ENCODE measurements around the gene PCDH9. TPM values are rescaled to one million over a fixed set of nuclear protein-coding genes. Genes with fewer than 3 reads are reported as not detected.

The PCDH9 gene
- total RNA-seq, 4 donors from 2014 or later = 0.57 to 1.7 (median 0.97) TPM

DNA sequence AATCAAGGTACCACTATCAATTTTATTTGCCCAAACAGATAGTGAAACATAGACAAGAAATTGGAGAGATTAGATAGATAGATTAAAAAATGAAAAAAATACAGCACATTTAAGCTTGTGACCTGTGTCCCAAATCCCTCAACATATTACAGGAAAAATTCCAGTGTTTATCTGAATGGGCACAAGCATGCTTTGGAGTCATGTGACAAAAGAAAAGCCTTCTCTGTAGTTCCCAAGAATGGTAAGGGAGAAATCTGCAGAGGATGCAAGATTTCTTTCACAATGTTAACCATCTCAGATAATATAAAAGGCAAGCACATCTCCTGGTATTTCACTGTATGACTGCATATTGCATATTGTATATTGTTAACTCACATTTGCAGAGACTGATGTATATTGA is 168.0 kb downstream of the PCDH9 start:
- no peaks in the 10 kb centered on the region for H3K36me3 ChIP-seq
- DNase-seq = no peak
- H3K27me3 ChIP-seq = no peaks in the 10 kb centered on the region
- no peak overlapping the region for H3K4me3 ChIP-seq
- H3K9me3 ChIP-seq = no peaks in the 10 kb centered on the region
- H3K27ac ChIP-seq = no peak overlapping the region
- H3K4me1 ChIP-seq = no peaks in the 10 kb centered on the region
- no peak for TF ChIP-seq POLR2A (IDR thresholded peaks at IDR 0.05)

DNA sequence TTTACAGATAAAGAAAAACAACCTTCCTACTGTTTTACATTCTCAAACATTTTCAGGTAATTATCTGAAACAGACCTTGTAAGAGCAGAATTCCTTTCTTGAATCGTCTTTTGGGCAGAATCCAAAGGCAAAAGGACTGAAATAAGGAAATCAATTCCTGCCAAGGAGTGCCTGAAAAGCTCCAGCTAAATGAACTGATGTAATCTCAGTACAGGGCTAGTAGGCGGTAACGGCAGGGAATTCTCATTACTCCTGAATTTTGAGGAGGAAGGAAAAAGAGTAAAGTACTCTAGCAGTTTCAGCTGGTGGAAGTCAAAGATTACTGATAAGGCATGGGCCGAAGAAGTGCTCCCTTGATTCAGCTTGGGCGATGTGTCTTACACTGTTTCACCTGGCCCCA is 168.4 kb downstream of the PCDH9 start:
- Histone ChIP-seq H3K27me3 (no peaks in the 10 kb centered on the region), H3K27ac (no peak overlapping the region), H3K4me3 (no peak overlapping the region), H3K9me3 (no peaks in the 10 kb centered on the region), H3K4me1 (no peaks in the 10 kb centered on the region), H3K36me3 (no peaks in the 10 kb centered on the region)
- DNase-seq = no peak
- TF ChIP-seq, protein P1, sequence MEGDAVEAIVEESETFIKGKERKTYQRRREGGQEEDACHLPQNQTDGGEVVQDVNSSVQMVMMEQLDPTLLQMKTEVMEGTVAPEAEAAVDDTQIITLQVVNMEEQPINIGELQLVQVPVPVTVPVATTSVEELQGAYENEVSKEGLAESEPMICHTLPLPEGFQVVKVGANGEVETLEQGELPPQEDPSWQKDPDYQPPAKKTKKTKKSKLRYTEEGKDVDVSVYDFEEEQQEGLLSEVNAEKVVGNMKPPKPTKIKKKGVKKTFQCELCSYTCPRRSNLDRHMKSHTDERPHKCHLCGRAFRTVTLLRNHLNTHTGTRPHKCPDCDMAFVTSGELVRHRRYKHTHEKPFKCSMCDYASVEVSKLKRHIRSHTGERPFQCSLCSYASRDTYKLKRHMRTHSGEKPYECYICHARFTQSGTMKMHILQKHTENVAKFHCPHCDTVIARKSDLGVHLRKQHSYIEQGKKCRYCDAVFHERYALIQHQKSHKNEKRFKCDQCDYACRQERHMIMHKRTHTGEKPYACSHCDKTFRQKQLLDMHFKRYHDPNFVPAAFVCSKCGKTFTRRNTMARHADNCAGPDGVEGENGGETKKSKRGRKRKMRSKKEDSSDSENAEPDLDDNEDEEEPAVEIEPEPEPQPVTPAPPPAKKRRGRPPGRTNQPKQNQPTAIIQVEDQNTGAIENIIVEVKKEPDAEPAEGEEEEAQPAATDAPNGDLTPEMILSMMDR (IDR thresholded peaks at IDR 0.05) = no peak
- TF ChIP-seq POLR2A (IDR thresholded peaks at IDR 0.05) = no peak

DNA sequence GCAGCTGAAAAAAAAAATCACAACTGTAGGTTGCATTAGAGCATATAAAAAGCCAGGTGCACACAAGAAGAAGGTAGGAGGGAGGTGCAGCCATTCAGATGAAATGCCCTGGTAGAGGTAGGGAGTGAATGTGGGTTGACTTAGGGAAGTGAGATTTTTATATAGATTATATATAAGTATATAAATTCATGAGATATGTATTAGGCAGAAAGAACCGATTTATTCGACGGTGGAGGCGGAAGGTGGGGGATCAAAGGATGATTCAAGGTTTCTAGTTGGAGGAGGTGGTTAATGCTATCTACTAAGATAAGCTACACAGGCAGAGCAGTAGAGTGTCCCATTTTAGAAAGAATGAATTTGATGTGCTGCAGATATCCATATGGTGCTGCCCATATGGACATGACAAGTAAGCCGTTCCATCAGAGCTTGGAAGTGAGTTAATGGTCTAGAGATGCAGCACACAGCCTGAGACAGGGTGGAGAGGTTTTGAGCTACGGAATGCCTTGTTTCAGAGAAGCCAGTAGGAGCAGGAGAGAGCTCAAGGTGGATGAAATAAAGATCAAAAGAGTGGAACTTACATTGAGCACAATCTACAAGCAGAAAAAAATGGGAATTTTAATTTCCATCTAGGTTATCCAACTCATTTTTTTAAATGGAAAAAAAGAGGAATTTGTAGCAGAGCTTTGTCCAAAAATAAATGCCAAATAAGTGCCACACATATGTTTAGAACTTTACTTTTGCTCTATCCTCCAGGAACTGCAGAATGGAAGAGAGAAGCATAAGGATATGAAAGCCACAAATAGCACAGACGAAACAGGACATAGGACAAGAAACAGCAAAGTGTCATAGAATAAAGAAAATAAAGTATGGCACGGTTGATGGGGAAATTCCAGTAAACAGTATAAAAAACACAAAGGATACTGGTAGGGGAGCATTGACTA is 177.3 kb downstream of the PCDH9 start:
- Histone ChIP-seq H3K4me1 (no peaks in the 10 kb centered on the region), H3K27ac (no peak overlapping the region), H3K36me3 (no peaks in the 10 kb centered on the region), H3K4me3 (no peak overlapping the region), H3K9me3 (no peaks in the 10 kb centered on the region), H3K27me3 (no peaks in the 10 kb centered on the region)
- no peak for TF ChIP-seq POLR2A (IDR thresholded peaks at IDR 0.05)
- DNase-seq = no peak

DNA sequence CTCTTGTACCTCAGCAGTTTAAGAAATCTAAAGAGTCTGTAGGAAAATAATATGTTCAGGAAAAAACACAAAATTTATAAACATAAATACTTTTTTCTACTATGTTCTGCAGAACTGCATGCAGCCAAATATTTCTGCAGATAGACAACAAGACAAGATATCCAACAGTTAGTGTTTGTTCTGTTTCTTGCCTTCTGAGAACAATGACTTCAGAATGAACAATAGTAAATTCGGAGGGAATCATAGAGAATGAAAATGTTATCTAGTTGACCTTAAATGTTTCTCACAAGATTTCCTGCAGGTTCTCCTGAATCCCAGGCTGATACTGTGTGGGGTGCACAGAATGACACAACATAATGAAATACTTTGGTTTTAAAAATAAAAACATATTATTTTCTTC is 180.4 kb downstream of the PCDH9 start:
- Histone ChIP-seq H3K27ac (no peak overlapping the region), H3K9me3 (no peaks in the 10 kb centered on the region), H3K4me1 (no peaks in the 10 kb centered on the region), H3K36me3 (no peaks in the 10 kb centered on the region), H3K4me3 (no peak overlapping the region), H3K27me3 (no peaks in the 10 kb centered on the region)
- DNase-seq = no peak
- TF ChIP-seq, protein P1 (IDR thresholded peaks at IDR 0.05) = no peak

DNA sequence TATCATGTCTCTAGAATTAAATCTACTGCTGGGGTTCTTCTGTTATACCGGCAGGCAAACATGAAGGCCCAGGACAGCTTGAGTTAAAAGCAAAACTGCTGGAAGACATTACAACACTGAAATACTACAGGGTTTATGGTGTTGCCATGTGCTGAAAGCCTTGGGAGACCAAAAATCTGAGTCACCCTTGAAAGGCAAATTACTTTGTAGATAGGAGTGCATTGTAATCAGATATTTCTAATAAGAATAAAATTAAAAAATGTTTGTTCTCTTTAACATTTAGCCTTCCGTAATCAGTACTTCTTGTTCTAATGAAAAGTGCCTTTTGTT is 181.3 kb downstream of the PCDH9 start:
- no peak for DNase-seq
- no peaks in the 10 kb centered on the region for H3K4me1 ChIP-seq
- H3K27ac ChIP-seq = no peak overlapping the region
- TF ChIP-seq POLR2A (IDR thresholded peaks at IDR 0.05) = no peak
- no peaks in the 10 kb centered on the region for H3K27me3 ChIP-seq
- no peaks in the 10 kb centered on the region for H3K36me3 ChIP-seq
- no peaks in the 10 kb centered on the region for H3K9me3 ChIP-seq
- H3K4me3 ChIP-seq = no peak overlapping the region

DNA sequence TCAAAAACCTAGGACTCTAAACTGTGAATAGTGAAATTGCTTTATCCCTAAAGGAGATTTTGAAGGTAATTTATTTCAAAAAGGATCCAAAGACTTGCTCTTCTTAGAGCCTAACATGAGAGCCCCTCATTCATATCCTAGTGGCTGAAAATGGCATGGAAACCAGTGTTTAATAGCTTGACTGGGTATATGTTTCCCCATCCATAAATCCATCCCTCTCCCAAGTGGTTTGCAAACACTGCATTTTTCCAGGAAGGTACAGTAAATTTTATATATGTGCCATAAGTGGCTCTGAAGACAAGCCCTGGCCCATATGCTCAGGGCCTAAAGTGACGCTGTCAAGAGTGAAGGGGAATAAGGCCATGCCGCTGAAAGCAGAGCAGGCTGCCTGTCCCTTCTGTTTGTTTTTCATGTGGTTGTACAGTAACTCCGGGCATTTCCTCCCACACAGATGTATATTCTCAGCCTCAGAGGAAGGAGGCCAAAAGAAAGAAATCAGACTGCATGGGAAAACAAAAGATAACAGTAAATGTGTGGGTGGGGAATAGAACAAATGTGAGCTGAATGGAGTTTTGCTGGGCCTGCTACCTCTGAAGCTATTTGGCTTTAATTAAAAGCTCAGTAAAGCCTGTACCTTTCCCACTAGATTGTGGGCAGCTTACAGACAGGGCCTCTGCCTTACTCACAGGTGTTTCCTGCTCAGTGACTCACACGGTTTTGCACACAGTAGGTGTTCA is 181.9 kb downstream of the PCDH9 start:
- no peak for DNase-seq
- H3K4me1 ChIP-seq = no peaks in the 10 kb centered on the region
- H3K36me3 ChIP-seq = no peaks in the 10 kb centered on the region
- no peak for TF ChIP-seq POLR2A (IDR thresholded peaks at IDR 0.05)
- TF ChIP-seq, protein P1 (IDR thresholded peaks at IDR 0.05) = no peak
- H3K27ac ChIP-seq = no peak overlapping the region
- H3K4me3 ChIP-seq = no peak overlapping the region
- no peaks in the 10 kb centered on the region for H3K27me3 ChIP-seq
- H3K9me3 ChIP-seq = no peaks in the 10 kb centered on the region

DNA sequence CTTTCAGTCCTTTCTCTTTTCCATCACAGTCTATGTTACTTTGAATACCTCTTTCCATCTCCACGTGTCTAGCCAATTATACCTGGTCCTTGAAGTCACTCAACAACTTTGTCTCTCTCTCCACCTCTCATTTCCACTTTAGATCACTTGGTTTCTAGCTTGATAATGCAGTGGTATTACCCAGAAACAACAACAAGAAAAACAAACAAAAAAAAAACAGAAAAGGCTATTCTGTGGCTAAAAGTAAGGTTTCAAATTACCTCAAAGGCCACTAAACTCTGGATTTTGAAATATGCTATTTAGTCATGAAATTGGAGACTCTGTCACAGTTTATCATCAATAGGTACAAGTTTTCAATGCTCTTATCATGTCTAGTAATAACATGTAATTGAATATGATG is 184.8 kb downstream of the PCDH9 start:
- H3K9me3 ChIP-seq = no peaks in the 10 kb centered on the region
- TF ChIP-seq, protein P1 (IDR thresholded peaks at IDR 0.05) = no peak
- no peak for TF ChIP-seq POLR2A (IDR thresholded peaks at IDR 0.05)
- no peaks in the 10 kb centered on the region for H3K4me1 ChIP-seq
- no peak for DNase-seq
- H3K27me3 ChIP-seq = no peaks in the 10 kb centered on the region
- no peaks in the 10 kb centered on the region for H3K36me3 ChIP-seq
- H3K4me3 ChIP-seq = no peak overlapping the region
- H3K27ac ChIP-seq = no peak overlapping the region

Data from Peyer's patch (tissue), 4 donors.